ENCODE measurements around the gene ANP32B. TPM values are rescaled to one million over a fixed set of nuclear protein-coding genes. Genes with fewer than 3 reads are reported as not detected.
"Not testable (repeated sequence)": the region's sequence is repeated elsewhere in the genome, so short reads cannot be mapped to it uniquely, and the experiment has no call there.

The ANP32B gene
- total RNA-seq, 2 experiments from 2014 or later: 412 to 414 TPM

DNA sequence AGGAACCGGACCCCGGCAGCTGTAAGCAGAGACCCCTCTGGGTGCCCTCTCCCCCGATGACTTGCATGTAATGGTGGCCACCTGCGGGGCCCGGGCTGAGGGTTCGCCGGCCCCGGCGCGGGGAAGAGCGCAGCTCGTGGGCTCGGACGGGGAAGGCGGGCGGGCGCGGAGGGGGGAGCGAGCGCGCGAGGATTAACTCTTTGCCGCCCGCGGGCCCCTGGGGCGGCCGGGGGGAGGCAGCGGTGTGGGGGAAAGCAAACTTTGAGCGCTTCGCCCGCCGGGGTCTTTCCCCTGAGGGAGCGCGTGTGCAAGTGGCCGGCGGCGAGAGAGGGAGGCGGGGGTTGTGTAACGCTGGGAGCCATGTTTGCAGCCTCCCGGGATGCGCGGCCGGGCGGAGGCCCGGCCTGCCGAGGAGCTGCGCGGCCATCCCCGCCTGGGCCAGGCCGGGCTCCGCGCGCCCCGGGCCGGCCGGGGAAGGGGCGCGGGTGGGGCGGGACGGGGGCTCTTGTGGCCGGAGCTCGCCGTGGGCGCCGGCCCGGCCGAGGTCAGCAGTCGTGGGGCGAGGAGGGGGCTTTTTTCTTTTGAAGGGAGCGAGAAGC is 547 bp downstream of the ANP32B start:
- peak; percentile 54 for DNase-seq
- Mint-ChIP-seq H3K9me3 (no peaks in the 10 kb centered on the region), H3K4me1 (ENCODE audit: low read depth) (peaks cover 49% of the 10 kb centered on the region), H3K27ac (peak overlapping the region; percentile 94), H3K27me3 (ENCODE audit: low read depth) (no peaks in the 10 kb centered on the region), H3K36me3 (ENCODE audit: low read depth) (peaks cover 10% of the 10 kb centered on the region), H3K4me3 (peak overlapping the region; percentile 80)
- CTCF ChIA-PET: interaction anchor here (1.0 to 6.6 kb wide), 4 partner anchors 14 to 351 kb away, joined by 3 to 61 read pairs (median 4); partner anchors contain the start of genes TRMO and TSTD2
- intact Hi-C loops (cut with micrococcal nuclease): loop anchor here (1.0 to 5.0 kb wide), 9 partner anchors 45 to 1029 kb away; partner anchors contain the start of genes HEMGN, NANS, NCBP1 and TBC1D2

DNA sequence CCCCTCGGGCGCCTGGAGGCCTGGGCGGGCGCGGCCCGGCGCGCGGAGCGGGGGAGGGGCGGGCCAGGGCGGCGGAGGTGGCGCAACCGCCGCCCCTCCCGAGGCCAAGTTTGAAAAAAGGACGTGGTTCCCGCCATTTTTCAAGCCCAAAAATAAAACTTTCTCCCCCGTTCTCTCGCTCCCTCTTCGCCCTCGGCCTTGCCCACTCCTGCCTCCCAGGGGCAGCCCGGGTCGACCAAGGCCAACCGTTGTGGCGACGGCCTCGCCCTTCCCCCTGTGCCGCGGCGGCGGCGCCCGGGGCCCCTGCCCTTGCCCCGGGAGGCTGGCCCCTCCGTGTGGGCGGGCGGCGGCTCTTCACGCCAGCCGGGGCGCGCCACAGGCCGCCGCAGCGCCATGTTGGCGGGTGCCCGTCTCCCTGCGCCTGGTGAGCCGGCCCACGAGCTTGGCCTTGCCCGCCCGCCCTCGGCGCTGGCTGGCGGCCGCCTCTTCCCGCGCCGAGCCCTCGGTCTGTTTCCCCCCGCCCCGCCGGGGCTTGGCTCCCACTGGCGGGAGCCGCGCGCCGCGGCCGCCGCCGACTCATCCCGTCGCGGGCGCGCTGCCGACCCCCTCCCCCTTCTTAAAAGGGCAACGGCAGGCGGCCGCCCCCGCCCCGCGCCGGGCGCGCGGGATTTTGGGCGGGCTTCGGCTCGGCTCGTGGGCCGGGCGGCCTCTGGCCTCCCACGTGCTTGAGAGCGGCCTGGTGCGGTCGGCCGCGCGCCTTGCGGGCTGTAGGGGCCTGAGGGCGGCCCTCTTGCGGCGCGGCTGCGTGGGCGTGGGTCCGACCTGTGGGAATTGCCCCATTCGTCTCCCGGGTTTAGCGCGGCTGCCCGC is 1.3 kb downstream of the ANP32B start:
- Mint-ChIP-seq H3K36me3 (ENCODE audit: low read depth) (peaks cover 10% of the 10 kb centered on the region), H3K4me1 (ENCODE audit: low read depth) (peaks cover 54% of the 10 kb centered on the region), H3K9me3 (no peaks in the 10 kb centered on the region), H3K4me3 (peak overlapping the region; percentile 69), H3K27me3 (ENCODE audit: low read depth) (no peaks in the 10 kb centered on the region), H3K27ac (peak overlapping the region; percentile 83)
- DNase-seq: peak; percentile 77
- CTCF ChIA-PET: interaction anchor here (1.5 to 6.6 kb wide), 2 partner anchors 13 to 62 kb away, joined by 4 to 61 read pairs; partner anchors contain the start of gene TRMO
- intact Hi-C loops (cut with micrococcal nuclease): loop anchor here (5.0 kb wide), 3 partner anchors 118 to 1028 kb away; partner anchors contain the start of gene TRIM14

- intact Hi-C loops (cut with micrococcal nuclease): no loop called here
- Mint-ChIP-seq H3K4me1 (ENCODE audit: low read depth) (peaks cover 56% of the 10 kb centered on the region), H3K36me3 (ENCODE audit: low read depth) (peaks cover 10% of the 10 kb centered on the region)
These were observed 2.1 kb downstream of the ANP32B start for GRCh38 chr9:97985058-97985861.

GRCh38 chr9:97987487-97987886 is 4.3 kb downstream of the ANP32B start:
- H3K9me3 Mint-ChIP-seq: no peaks in the 10 kb centered on the region

More at GRCh38 chr9:97985058-97985861, 2.1 kb downstream of the ANP32B start:
- CTCF ChIA-PET: interaction anchor here (0.8 to 6.6 kb wide), 5 partner anchors 12 to 63 kb away, joined by 3 to 61 read pairs (median 8); partner anchors contain the start of gene TRMO
- no peaks in the 10 kb centered on the region for H3K9me3 Mint-ChIP-seq
- H3K27ac Mint-ChIP-seq: peak overlapping the region; percentile 95
- no peaks in the 10 kb centered on the region for H3K27me3 Mint-ChIP-seq (ENCODE audit: low read depth)
- peak; percentile 54 for DNase-seq
- H3K4me3 Mint-ChIP-seq: peak overlapping the region; percentile 80

DNA sequence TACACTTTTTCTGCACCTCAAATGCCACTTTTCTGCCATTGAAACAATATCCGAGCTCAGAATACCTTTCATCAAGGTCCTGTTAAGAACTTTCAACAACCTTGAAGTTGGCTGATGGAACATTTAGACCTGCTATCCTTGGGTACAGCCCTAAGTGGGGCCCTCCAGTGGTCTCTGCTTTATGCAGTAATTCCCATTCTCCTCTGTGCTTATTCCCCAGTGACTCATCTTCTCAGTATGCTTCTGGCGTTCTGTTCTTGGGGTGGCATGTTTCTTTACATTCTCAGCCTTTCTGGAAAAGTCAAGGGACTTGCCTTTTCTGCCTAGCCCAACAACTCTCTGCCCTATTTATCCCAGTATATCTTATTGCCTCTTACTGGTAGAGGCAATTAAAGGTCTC is 7.1 kb downstream of the ANP32B start:
- no peak for DNase-seq
- H3K36me3 Mint-ChIP-seq (ENCODE audit: low read depth): peaks cover 23% of the 10 kb centered on the region
- intact Hi-C loops (cut with micrococcal nuclease): loop anchor here (2.0 kb wide), 1 partner anchor 15 kb away; no protein-coding TSS in a partner anchor
- H3K4me1 Mint-ChIP-seq (ENCODE audit: low read depth): peaks cover 81% of the 10 kb centered on the region
- no peaks in the 10 kb centered on the region for H3K27me3 Mint-ChIP-seq (ENCODE audit: low read depth)
- no peak overlapping the region for H3K4me3 Mint-ChIP-seq
- CTCF ChIA-PET: interaction anchor here (0.6 to 0.8 kb wide), 2 partner anchors 68 to 69 kb away, joined by 3 read pairs; partner anchors contain the start of gene TRMO
- H3K9me3 Mint-ChIP-seq: no peaks in the 10 kb centered on the region
- peak overlapping the region; percentile 68 for H3K27ac Mint-ChIP-seq

More at GRCh38 chr9:97987487-97987886, 4.3 kb downstream of the ANP32B start:
- DNase-seq: no peak
- Mint-ChIP-seq H3K27ac (peak overlapping the region; percentile 75), H3K4me1 (ENCODE audit: low read depth) (peaks cover 61% of the 10 kb centered on the region), H3K36me3 (ENCODE audit: low read depth) (peaks cover 14% of the 10 kb centered on the region), H3K4me3 (peak overlapping the region; percentile 3), H3K27me3 (ENCODE audit: low read depth) (no peaks in the 10 kb centered on the region)
- intact Hi-C loops (cut with micrococcal nuclease): loop anchor here (2.0 kb wide), 1 partner anchor 47 kb away; no protein-coding TSS in a partner anchor
- CTCF ChIA-PET: interaction anchor here (0.7 to 4.1 kb wide), 6 partner anchors 19 to 340 kb away, joined by 3 to 22 read pairs (median 3); partner anchors contain the start of gene TRMO

- Mint-ChIP-seq H3K9me3 (no peaks in the 10 kb centered on the region), H3K36me3 (ENCODE audit: low read depth) (peaks cover 24% of the 10 kb centered on the region), H3K4me1 (ENCODE audit: low read depth) (peaks cover 77% of the 10 kb centered on the region), H3K27me3 (ENCODE audit: low read depth) (no peaks in the 10 kb centered on the region), H3K27ac (peak overlapping the region; percentile 69), H3K4me3 (peak overlapping the region; percentile 12)
- CTCF ChIA-PET: interaction anchor here (0.6 to 0.7 kb wide), 2 partner anchors 201 to 261 kb away, joined by 3 read pairs; no protein-coding TSS in a partner anchor
- intact Hi-C loops (cut with micrococcal nuclease): loop anchor here (2.0 kb wide), 1 partner anchor 13 kb away; no protein-coding TSS in a partner anchor
- no peak for DNase-seq
These were observed 8.7 kb downstream of the ANP32B start for GRCh38 chr9:97991818-97992217.

DNA sequence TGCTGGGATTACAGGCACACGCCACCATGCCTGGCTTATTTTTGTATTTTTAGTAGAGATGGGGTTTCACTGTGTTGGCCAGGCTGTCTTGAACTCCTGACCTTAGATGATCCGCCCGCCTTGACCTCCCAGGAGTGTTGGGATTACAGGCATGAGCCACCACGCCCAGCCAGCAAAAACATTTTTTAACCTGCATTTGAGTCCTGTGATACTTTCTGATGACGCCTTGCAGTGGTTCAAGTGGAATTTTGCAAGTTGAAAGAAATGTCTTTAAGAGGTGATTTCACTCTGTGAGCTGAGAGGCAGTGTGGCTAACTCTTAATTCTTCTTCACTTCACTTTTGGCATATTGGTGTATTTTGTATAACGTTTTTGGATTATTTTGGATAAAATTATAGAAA is 9.1 kb downstream of the ANP32B start:
- Mint-ChIP-seq H3K27ac (peak overlapping the region; percentile 69), H3K36me3 (ENCODE audit: low read depth) (peaks cover 24% of the 10 kb centered on the region), H3K27me3 (ENCODE audit: low read depth) (no peaks in the 10 kb centered on the region), H3K4me1 (ENCODE audit: low read depth) (peaks cover 79% of the 10 kb centered on the region), H3K4me3 (peak overlapping the region; percentile 12), H3K9me3 (no peaks in the 10 kb centered on the region)
- CTCF ChIA-PET: interaction anchor here (0.6 kb wide), 1 partner anchor 201 kb away, joined by 3 read pairs; no protein-coding TSS in a partner anchor
- no peak for DNase-seq
- intact Hi-C loops (cut with micrococcal nuclease): no loop called here

- peak overlapping the region; percentile 65 for H3K27ac Mint-ChIP-seq
- H3K4me1 Mint-ChIP-seq (ENCODE audit: low read depth): peaks cover 79% of the 10 kb centered on the region
- no peak overlapping the region for H3K4me3 Mint-ChIP-seq
- intact Hi-C loops (cut with micrococcal nuclease): no loop called here
- no peaks in the 10 kb centered on the region for H3K9me3 Mint-ChIP-seq
- CTCF ChIA-PET: interaction anchor here (0.9 kb wide), 1 partner anchor 11 kb away, joined by 3 read pairs; no protein-coding TSS in a partner anchor
- H3K27me3 Mint-ChIP-seq (ENCODE audit: low read depth): no peaks in the 10 kb centered on the region
- peaks cover 24% of the 10 kb centered on the region for H3K36me3 Mint-ChIP-seq (ENCODE audit: low read depth)
- no peak for DNase-seq
These were observed 9.9 kb downstream of the ANP32B start for GRCh38 chr9:97993000-97993399.

DNA sequence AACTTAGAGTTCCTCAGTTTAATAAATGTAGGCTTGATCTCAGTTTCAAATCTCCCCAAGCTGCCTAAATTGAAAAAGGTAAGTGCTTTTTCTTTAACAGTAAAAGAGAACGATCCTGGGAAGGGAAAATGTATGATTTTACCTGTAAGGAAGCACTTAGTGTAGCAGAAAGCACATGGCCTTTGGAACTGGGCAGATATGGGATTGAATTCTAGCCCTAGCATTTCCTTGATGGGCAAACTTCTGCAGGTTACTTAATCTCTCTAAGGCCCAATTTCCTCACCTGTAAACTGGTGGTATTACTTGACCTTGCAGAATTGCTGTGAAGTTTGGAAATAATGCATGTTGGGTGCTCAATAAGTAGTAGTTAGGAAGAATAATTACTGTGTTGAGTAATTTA is 11.6 kb downstream of the ANP32B start:
- Mint-ChIP-seq H3K27me3 (ENCODE audit: low read depth) (no peaks in the 10 kb centered on the region), H3K36me3 (ENCODE audit: low read depth) (peaks cover 37% of the 10 kb centered on the region), H3K9me3 (no peaks in the 10 kb centered on the region), H3K27ac (no peak overlapping the region), H3K4me3 (no peak overlapping the region), H3K4me1 (ENCODE audit: low read depth) (peaks cover 70% of the 10 kb centered on the region)
- no peak for DNase-seq
- CTCF ChIA-PET: no interaction called here
- intact Hi-C loops (cut with micrococcal nuclease): no loop called here

GRCh38 chr9:97996676-97997075 is 13.5 kb downstream of the ANP32B start:
- H3K4me1 Mint-ChIP-seq (ENCODE audit: low read depth): peaks cover 57% of the 10 kb centered on the region
- H3K36me3 Mint-ChIP-seq (ENCODE audit: low read depth): peaks cover 40% of the 10 kb centered on the region
- H3K27me3 Mint-ChIP-seq (ENCODE audit: low read depth); intact Hi-C loops (cut with micrococcal nuclease); H3K9me3 Mint-ChIP-seq; DNase-seq; H3K27ac Mint-ChIP-seq; H3K4me3 Mint-ChIP-seq: not testable (repeated sequence)
- CTCF ChIA-PET: interaction anchor here (0.9 to 1.6 kb wide), 4 partner anchors 13 to 73 kb away, joined by 3 to 5 read pairs (median 4); no protein-coding TSS in a partner anchor
